HepG2 (cell line): ENCODE results near the gene CCNO. TPM values are rescaled to one million over a fixed set of nuclear protein-coding genes. Genes with fewer than 3 reads are reported as not detected.

Experiments
- CEBPB ChIP-seq: IDR thresholded peaks from 2 replicates; pipeline ENCODE4 v1.6.1; 2011; ENCODE audit warnings: low read depth, low read length, improper control_type of control experiment, borderline replicate concordance
- DNMT3B ChIP-seq: conservative IDR thresholded peaks from 2 replicates; pipeline ENCODE4 v1.6.1; 2016; ENCODE audit warnings: missing biosample characterization, control low read depth
- HNRNPH1 ChIP-seq: fragments of 200-400 bp; formaldehyde crosslinking; optimal IDR thresholded peaks from 2 replicates; pipeline ENCODE3; 2017; ENCODE audit warnings: mild to moderate bottlenecking, low read depth, low read length
- MTF2 ChIP-seq: sonication (generic); formaldehyde crosslinking; IDR thresholded peaks from 2 replicates; pipeline ENCODE4 v1.5.0; 2020; ENCODE audit warnings: missing genetic modification reagents, borderline replicate concordance
- MYNN ChIP-seq: sonication (generic); formaldehyde crosslinking; IDR thresholded peaks from 2 replicates; pipeline ENCODE4 v1.4.0; 2020; ENCODE audit warnings: mild to moderate bottlenecking, low read depth, missing genetic modification reagents
- POLR2AphosphoS2 ChIP-seq: IDR thresholded peaks from 2 replicates; pipeline ENCODE4 v1.6.1; 2011; ENCODE audit warnings: low read depth, low read length, improper control_type of control experiment
- RBM22 ChIP-seq: fragments of 200-400 bp; formaldehyde crosslinking; optimal IDR thresholded peaks from 2 replicates; pipeline ENCODE3; 2017; ENCODE audit warnings: mild to moderate bottlenecking, low read length, moderate library complexity
- REPIN1 ChIP-seq: sonication (generic); formaldehyde crosslinking; IDR thresholded peaks from 2 replicates; pipeline ENCODE4 v1.8.0; 2022; ENCODE audit warnings: missing genetic modification reagents, low read depth, mild to moderate bottlenecking, borderline replicate concordance
- SP2 ChIP-seq: sonication (generic); formaldehyde crosslinking; IDR thresholded peaks from 2 replicates; pipeline ENCODE4 v1.5.1; 2020; ENCODE audit warnings: mild to moderate bottlenecking, missing genetic modification reagents
- SRSF1 ChIP-seq: fragments of 200-400 bp; formaldehyde crosslinking; optimal IDR thresholded peaks from 2 replicates; pipeline ENCODE3; 2017; ENCODE audit warnings: mild to moderate bottlenecking, low read depth, low read length, moderate library complexity
- STAG1 ChIP-seq: sonication (generic); formaldehyde crosslinking; IDR thresholded peaks from 2 replicates; pipeline ENCODE4 v1.4.0; 2020; ENCODE audit warnings: missing genetic modification reagents
- ZNF441 ChIP-seq: sonication (generic); formaldehyde crosslinking; IDR thresholded peaks from 2 replicates; pipeline ENCODE4 v1.7.0; 2021; ENCODE audit warnings: missing genetic modification reagents, borderline replicate concordance
- ZNF678 ChIP-seq: sonication (generic); formaldehyde crosslinking; IDR thresholded peaks from 2 replicates; pipeline ENCODE4 v1.4.0; 2020; ENCODE audit warnings: mild to moderate bottlenecking, missing genetic modification reagents
- ZNF7 ChIP-seq: IDR thresholded peaks from 2 replicates; pipeline ENCODE4 v1.6.1; 2016; ENCODE audit warnings: missing biosample characterization, missing genetic modification reagents
- ZNF775 ChIP-seq: sonication (generic); formaldehyde crosslinking; IDR thresholded peaks from 2 replicates; pipeline ENCODE4 v1.4.0; 2020; ENCODE audit warnings: missing genetic modification reagents, mild to moderate bottlenecking, moderate library complexity, borderline replicate concordance
- ZNF850 ChIP-seq: sonication (generic); formaldehyde crosslinking; conservative IDR thresholded peaks from 2 replicates; pipeline ENCODE4 v1.9.0; 2021; ENCODE audit warnings: mild to moderate bottlenecking, missing genetic modification reagents
- polyA plus RNA-seq, 8 experiments: library from polyadenylated mRNA; depleted of rRNA in 3 of 8; stranded (reverse) in 7 of 8; unstranded in 1 of 8; fragments of >200 nt; fragmentation: Illumina TruSeq in 4 of 8; extraction: Trizol in 4 of 8; gene quantifications; 2 replicates each; pipeline versions ENCODE4 v1.2.1 to v1.2.3, GENCODE V29; 2011 to 2016; ENCODE audit warnings: low read depth in 4 of 8, missing spikeins in 1 of 8, mixed read lengths in 1 of 8; ENCODE audit not compliant: insufficient read depth in 1 of 8
- total RNA-seq, 5 experiments: library from RNA; depleted of rRNA; stranded (reverse); fragments of >200 nt; fragmentation: Illumina TruSeq; extraction: Trizol; gene quantifications; 2 replicates each; pipeline ENCODE4 v1.2.3, GENCODE V29; 2016; ENCODE audit warnings: low read depth in 1 of 5
- TF ChIP-seq, protein P1 (sequence below): sonication (generic); formaldehyde crosslinking; IDR thresholded peaks from 2 replicates; pipeline ENCODE4 v1.4.0; 2020; ENCODE audit warnings: missing genetic modification reagents
- TF ChIP-seq, protein P2 (sequence below): sonication (generic); formaldehyde crosslinking; IDR thresholded peaks from 2 replicates; pipeline ENCODE4 v1.4.0; 2020; ENCODE audit warnings: missing genetic modification reagents, borderline replicate concordance
- TF ChIP-seq, protein P3 (sequence below): sonication (generic); formaldehyde crosslinking; conservative IDR thresholded peaks from 2 replicates; pipeline ENCODE4 v1.8.0; 2022; ENCODE audit warnings: missing genetic modification reagents
- TF ChIP-seq, protein P4 (sequence below): sonication (generic); formaldehyde crosslinking; IDR thresholded peaks from 2 replicates; pipeline ENCODE4 v1.5.0; 2020; ENCODE audit warnings: missing genetic modification reagents
- TF ChIP-seq, protein P5 (sequence below): sonication (generic); formaldehyde crosslinking; IDR thresholded peaks from 2 replicates; pipeline ENCODE4 v1.8.1; 2023; ENCODE audit warnings: mild to moderate bottlenecking, missing genetic modification reagents

CCNO gene
- total and polyA plus RNA-seq, 2 of the 13 experiments (the other 11 are each of a cell fraction or from before 2014, with no cell fraction given), result 0.07 TPM; not detected in 1

DNA sequence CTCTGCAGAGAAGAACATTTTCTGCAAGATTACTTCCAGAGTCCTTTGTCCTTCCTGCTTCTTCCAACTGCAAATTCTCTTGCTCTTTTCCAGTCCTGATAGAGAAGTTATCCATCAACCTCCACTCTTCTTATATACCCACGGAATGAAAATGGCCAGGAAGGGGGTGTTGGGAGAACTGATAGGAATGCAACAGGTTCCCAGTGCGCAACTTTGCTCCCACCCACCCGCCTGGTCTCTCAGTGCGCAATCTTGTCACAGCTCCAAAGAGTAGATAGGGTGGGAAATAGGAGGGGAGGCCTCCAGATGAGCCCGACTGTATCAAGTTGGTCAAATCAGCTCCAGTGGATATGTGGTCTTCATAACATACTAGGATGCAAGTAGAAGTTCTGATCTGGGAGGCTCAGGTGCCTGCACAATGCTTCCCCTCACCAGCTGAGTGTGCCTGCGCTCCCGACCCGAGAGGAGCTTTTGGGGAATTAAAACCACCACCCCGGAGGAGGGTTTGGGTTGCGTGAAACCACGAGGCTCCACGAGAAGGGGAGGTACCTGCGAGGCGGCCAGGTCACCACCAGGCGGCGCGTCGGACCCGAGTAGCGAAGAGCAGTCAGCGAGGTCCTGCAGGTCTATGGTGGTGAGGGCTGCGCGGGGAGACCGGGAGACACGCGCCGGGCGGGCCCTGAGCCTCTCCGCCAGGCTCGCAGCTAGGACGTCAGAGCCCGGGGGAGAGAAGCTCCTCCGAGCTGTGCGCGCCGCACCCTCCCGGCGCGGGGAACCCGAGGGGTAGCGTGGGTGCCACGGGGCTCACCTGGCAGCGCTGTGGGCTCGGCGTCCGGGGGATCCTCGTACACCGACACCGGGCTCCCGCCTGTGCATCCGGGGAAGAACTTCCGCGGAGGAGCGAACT, 7.1 kb downstream of the CCNO start (continued):
- TF ChIP-seq, protein P1, sequence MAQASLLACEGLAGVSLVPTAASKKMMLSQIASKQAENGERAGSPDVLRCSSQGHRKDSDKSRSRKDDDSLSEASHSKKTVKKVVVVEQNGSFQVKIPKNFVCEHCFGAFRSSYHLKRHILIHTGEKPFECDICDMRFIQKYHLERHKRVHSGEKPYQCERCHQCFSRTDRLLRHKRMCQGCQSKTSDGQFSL (CRISPR knock-in tag), result no peak
- TF ChIP-seq STAG1 (CRISPR knock-in tag) (peak; percentile 82), RBM22 (no peak), ZNF7 (no peak), MTF2 (peak; percentile 58; the same call in 1 of the 2 replicates), ZNF678 (no peak), CEBPB (no peak), REPIN1 (CRISPR knock-in tag) (0 out of 2 replicates have a peak, but pooled peaks have one; percentile 22), MYNN (CRISPR knock-in tag) (no peak), DNMT3B (no peak), ZNF850 (CRISPR knock-in tag) (no peak), ZNF775 (CRISPR knock-in tag) (no peak), SP2 (CRISPR knock-in tag) (no peak), POLR2AphosphoS2 (no peak), ZNF441 (no peak), SRSF1 (no peak), HNRNPH1 (no peak)
- TF ChIP-seq, protein P2, sequence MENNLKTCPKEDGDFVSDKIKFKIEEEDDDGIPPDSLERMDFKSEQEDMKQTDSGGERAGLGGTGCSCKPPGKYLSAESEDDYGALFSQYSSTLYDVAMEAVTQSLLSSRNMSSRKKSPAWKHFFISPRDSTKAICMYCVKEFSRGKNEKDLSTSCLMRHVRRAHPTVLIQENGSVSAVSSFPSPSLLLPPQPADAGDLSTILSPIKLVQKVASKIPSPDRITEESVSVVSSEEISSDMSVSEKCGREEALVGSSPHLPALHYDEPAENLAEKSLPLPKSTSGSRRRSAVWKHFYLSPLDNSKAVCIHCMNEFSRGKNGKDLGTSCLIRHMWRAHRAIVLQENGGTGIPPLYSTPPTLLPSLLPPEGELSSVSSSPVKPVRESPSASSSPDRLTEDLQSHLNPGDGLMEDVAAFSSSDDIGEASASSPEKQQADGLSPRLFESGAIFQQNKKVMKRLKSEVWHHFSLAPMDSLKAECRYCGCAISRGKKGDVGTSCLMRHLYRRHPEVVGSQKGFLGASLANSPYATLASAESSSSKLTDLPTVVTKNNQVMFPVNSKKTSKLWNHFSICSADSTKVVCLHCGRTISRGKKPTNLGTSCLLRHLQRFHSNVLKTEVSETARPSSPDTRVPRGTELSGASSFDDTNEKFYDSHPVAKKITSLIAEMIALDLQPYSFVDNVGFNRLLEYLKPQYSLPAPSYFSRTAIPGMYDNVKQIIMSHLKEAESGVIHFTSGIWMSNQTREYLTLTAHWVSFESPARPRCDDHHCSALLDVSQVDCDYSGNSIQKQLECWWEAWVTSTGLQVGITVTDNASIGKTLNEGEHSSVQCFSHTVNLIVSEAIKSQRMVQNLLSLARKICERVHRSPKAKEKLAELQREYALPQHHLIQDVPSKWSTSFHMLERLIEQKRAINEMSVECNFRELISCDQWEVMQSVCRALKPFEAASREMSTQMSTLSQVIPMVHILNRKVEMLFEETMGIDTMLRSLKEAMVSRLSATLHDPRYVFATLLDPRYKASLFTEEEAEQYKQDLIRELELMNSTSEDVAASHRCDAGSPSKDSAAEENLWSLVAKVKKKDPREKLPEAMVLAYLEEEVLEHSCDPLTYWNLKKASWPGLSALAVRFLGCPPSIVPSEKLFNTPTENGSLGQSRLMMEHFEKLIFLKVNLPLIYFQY, result no peak
- TF ChIP-seq, protein P3, sequence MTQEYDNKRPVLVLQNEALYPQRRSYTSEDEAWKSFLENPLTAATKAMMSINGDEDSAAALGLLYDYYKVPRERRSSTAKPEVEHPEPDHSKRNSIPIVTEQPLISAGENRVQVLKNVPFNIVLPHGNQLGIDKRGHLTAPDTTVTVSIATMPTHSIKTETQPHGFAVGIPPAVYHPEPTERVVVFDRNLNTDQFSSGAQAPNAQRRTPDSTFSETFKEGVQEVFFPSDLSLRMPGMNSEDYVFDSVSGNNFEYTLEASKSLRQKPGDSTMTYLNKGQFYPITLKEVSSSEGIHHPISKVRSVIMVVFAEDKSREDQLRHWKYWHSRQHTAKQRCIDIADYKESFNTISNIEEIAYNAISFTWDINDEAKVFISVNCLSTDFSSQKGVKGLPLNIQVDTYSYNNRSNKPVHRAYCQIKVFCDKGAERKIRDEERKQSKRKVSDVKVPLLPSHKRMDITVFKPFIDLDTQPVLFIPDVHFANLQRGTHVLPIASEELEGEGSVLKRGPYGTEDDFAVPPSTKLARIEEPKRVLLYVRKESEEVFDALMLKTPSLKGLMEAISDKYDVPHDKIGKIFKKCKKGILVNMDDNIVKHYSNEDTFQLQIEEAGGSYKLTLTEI (CRISPR knock-in tag), result no peak
- TF ChIP-seq, protein P4, sequence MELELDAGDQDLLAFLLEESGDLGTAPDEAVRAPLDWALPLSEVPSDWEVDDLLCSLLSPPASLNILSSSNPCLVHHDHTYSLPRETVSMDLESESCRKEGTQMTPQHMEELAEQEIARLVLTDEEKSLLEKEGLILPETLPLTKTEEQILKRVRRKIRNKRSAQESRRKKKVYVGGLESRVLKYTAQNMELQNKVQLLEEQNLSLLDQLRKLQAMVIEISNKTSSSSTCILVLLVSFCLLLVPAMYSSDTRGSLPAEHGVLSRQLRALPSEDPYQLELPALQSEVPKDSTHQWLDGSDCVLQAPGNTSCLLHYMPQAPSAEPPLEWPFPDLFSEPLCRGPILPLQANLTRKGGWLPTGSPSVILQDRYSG (CRISPR knock-in tag), result no peak
- TF ChIP-seq, protein P5, sequence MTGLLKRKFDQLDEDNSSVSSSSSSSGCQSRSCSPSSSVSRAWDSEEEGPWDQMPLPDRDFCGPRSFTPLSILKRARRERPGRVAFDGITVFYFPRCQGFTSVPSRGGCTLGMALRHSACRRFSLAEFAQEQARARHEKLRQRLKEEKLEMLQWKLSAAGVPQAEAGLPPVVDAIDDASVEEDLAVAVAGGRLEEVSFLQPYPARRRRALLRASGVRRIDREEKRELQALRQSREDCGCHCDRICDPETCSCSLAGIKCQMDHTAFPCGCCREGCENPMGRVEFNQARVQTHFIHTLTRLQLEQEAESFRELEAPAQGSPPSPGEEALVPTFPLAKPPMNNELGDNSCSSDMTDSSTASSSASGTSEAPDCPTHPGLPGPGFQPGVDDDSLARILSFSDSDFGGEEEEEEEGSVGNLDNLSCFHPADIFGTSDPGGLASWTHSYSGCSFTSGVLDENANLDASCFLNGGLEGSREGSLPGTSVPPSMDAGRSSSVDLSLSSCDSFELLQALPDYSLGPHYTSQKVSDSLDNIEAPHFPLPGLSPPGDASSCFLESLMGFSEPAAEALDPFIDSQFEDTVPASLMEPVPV, result peak; percentile 33; the same call in 1 of the 2 replicates
